Ovary (tissue), 9 donors: ENCODE data around the gene CSMD2. TPM values are rescaled to one million over a fixed set of nuclear protein-coding genes. Genes with fewer than 3 reads are reported as not detected.

Experiments
- DNase-seq, 5 donors: peaks; one replicate each; pipeline ENCODE4 v3.0.0-alpha.2; 2019 to 2020
- H3K27ac ChIP-seq, 2 donors: fragments of 200-600 bp; one replicate each; pipeline versions ENCODE4 v1.5.1 to v1.8.0; 2019 to 2022
- H3K27me3 ChIP-seq: fragments of 200-600 bp; one replicate; pipeline ENCODE4 v1.8.0; 2022
- H3K36me3 ChIP-seq: fragments of 200-600 bp; sonication (generic); one replicate; pipeline ENCODE4 v1.5.1; 2019
- H3K4me1 ChIP-seq: one replicate; pipeline ENCODE4 v1.8.1; 2013; ENCODE audit warnings: mild to moderate bottlenecking, moderate library complexity; ENCODE audit not compliant: insufficient read depth
- H3K4me3 ChIP-seq: fragments of 200-600 bp; sonication (generic); one replicate; pipeline ENCODE4 v1.5.1; 2017
- H3K9me3 ChIP-seq, 2 donors: fragments of 200-600 bp in 1 of 2; sonication (generic) in 1 of 2; one replicate each; pipeline versions ENCODE4 v1.5.1 to v1.8.1; 2013 to 2019; ENCODE audit warnings: mild to moderate bottlenecking in 1 of 2, moderate library complexity in 1 of 2
- EP300 ChIP-seq: sonication (generic); formaldehyde crosslinking; IDR thresholded peaks from one replicate; pipeline ENCODE4 v1.6.1; 2017; ENCODE audit warnings: antibody characterized with exemption
- POLR2A ChIP-seq: fragments of 450-650 bp; IDR thresholded peaks from one replicate; pipeline ENCODE4 v1.6.1; 2017; ENCODE audit warnings: antibody characterized with exemption, mild to moderate bottlenecking, moderate library complexity
- WGBS, 3 donors: extraction: QIAGEN DNeasy Blood & Tissue Kit in 1 of 3; methylation state at CpG; one replicate each; pipeline versions ENCODE4 v1.1.5 to v1.1.7; 2013 to 2017; 5-methylcytosine and 5-hydroxymethylcytosine counted together
- intact Hi-C, 4 donors: fragments of 100-400 bp; cut with DNase I; formaldehyde crosslinking; loops; one replicate each; pipeline versions ENCODE4 v1.11.0 to v1.15.1; 2022 to 2023
- polyA plus RNA-seq, 2 donors: library from polyadenylated mRNA; stranded (reverse); fragments of 200-250 nt in 1 of 2; fragments of 350-450 nt in 1 of 2; fragmentation: Illumina TruSeq in 1 of 2; extraction: RNeasy Lipid Tissue Mini Kit (QIAGEN cat#74804) in 1 of 2; gene quantifications; one replicate each; pipeline ENCODE4 v1.2.3, GENCODE V29; 2013 to 2014
- total RNA-seq, 7 donors: library from RNA; depleted of rRNA in 2 of 7; stranded (reverse); fragments of >200 nt in 2 of 7; fragmentation: NEBNext Ultra II Directional in 3 of 7; extraction: Animal tissue kit (Norgen Biotek cat#: 25700) in 3 of 7; gene quantifications; one replicate each; pipeline versions ENCODE4 v1.1.0 to v1.2.4, GENCODE V29; 2016 to 2023
- TF ChIP-seq, protein P1 (sequence below), 3 donors: fragments of 450-650 bp in 2 of 3; fragments of 200-600 bp in 1 of 3; IDR thresholded peaks; one replicate each; pipeline versions ENCODE4 v1.5.1 to v1.8.0; 2016 to 2022; ENCODE audit warnings: antibody characterized with exemption in 3 of 3, mild to moderate bottlenecking in 1 of 3
- donor health status: DM: no; HTN: no; CAD: no; lungs with moderate emphysema.
- donor health status: DM: no; HTN: no; CAD: no.
- donor health status: Bipolar disorder and iron deficiency.
- donor health status: DM: yes; HTN: yes; CAD: no.
- donor health status: DM: no; HTN: no; CAD: no.
- donor health status: DM: yes; HTN: yes; CAD: no.

The CSMD2 gene
- total and polyA plus RNA-seq, 9 donors: 0.04 to 1.6 (median 0.18) TPM; not detected in 3

- Histone ChIP-seq H3K4me1 (no peaks in the 10 kb centered on the region), H3K9me3 (no peaks in the 10 kb centered on the region), H3K36me3 (no peaks in the 10 kb centered on the region), H3K27ac (no peak overlapping the region), H3K4me3 (no peak overlapping the region), H3K27me3 (no peaks in the 10 kb centered on the region)
- intact Hi-C loops: no loop called here
- TF ChIP-seq, protein P1, sequence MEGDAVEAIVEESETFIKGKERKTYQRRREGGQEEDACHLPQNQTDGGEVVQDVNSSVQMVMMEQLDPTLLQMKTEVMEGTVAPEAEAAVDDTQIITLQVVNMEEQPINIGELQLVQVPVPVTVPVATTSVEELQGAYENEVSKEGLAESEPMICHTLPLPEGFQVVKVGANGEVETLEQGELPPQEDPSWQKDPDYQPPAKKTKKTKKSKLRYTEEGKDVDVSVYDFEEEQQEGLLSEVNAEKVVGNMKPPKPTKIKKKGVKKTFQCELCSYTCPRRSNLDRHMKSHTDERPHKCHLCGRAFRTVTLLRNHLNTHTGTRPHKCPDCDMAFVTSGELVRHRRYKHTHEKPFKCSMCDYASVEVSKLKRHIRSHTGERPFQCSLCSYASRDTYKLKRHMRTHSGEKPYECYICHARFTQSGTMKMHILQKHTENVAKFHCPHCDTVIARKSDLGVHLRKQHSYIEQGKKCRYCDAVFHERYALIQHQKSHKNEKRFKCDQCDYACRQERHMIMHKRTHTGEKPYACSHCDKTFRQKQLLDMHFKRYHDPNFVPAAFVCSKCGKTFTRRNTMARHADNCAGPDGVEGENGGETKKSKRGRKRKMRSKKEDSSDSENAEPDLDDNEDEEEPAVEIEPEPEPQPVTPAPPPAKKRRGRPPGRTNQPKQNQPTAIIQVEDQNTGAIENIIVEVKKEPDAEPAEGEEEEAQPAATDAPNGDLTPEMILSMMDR (IDR thresholded peaks at IDR 0.05): no peak
- TF ChIP-seq POLR2A (no peak), EP300 (no peak)
- 73 to 96% (median 83%) methylated on average over 1 of the region's 1 CpG for WGBS, 3 donors
- no peak for DNase-seq
These were observed 315.8 kb downstream of the CSMD2 start for GRCh38 chr1:33849211-33849610.

DNA sequence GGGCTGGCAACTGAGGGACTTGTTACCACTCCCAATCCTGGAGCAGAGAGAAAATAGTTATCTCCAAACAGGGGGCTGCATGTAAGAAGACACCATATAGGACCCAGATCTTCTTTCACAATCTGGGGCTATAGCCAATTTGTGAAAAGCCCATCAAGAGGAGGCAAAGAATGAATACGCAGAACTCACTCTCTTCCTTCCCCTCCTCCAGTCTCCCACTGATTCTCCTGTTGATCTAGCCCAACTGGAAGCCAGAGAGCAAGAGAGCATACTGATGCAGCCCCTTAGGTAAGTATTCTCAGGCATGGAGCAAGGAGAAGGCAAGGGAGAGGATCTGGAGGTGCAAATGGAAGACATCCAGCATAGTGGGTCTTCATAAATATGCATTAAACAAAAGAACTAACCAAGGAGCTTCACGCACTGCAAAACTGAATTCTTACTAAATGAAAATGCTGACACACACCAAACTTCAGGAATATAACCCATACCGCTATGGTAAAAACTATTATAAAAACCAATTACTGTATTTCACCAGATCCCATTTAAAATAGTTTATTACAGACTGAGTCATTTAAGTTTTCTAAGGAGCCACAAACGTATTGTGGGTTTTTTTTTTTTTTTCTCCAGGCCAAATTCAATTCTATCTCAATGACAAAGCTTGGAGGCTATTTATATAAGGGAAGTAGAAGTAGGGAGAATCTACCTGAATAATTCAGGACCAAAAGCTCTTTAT, 316.7 kb downstream of the CSMD2 start:
- H3K9me3 ChIP-seq: no peaks in the 10 kb centered on the region
- H3K27me3 ChIP-seq: no peaks in the 10 kb centered on the region
- no peak overlapping the region for H3K4me3 ChIP-seq
- H3K36me3 ChIP-seq: no peaks in the 10 kb centered on the region
- no peaks in the 10 kb centered on the region for H3K4me1 ChIP-seq
- no peak for TF ChIP-seq EP300
- TF ChIP-seq POLR2A: no peak
- TF ChIP-seq, protein P1 (IDR thresholded peaks at IDR 0.05): no peak
- 47 to 61% (median 58%) methylated on average over 4 of the region's 4 CpGs for WGBS, 3 donors
- intact Hi-C loops: no loop called here
- H3K27ac ChIP-seq: no peak overlapping the region
- DNase-seq: no peak

DNA sequence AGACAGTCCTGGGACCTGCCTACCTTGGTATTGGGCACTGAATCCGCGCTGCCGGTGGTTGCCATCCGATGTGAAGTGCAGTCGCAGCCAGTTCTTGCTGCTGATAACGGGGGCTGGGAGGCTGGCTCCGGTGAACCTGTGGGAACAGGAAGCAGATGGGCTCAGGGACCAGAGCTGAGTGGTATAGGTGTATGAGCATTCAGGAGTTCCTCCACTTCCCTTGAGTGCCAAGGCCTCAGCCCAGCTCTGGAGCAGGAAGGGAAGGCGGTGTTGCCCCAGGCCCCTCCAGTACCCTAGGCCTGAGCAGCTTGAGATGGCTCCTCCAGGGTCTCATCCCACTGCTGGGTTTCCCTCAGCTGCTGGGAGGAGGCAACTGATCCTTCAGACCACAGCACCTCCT, 318.2 kb downstream of the CSMD2 start:
- Histone ChIP-seq H3K4me1 (no peaks in the 10 kb centered on the region), H3K36me3 (no peaks in the 10 kb centered on the region), H3K4me3 (no peak overlapping the region), H3K27ac (no peak overlapping the region), H3K9me3 (no peaks in the 10 kb centered on the region), H3K27me3 (no peaks in the 10 kb centered on the region)
- intact Hi-C loops: no loop called here
- TF ChIP-seq EP300: no peak
- TF ChIP-seq POLR2A: no peak
- TF ChIP-seq, protein P1 (IDR thresholded peaks at IDR 0.05): no peak
- DNase-seq: no peak
- 90 to 93% (median 90%) methylated on average over 8 of the region's 8 CpGs for WGBS, 3 donors

- intact Hi-C loops: no loop called here
- Histone ChIP-seq H3K4me3 (no peak overlapping the region), H3K27ac (no peak overlapping the region), H3K9me3 (no peaks in the 10 kb centered on the region), H3K36me3 (no peaks in the 10 kb centered on the region), H3K4me1 (no peaks in the 10 kb centered on the region), H3K27me3 (no peaks in the 10 kb centered on the region)
- TF ChIP-seq EP300 (no peak), POLR2A (no peak)
- TF ChIP-seq, protein P1 (IDR thresholded peaks at IDR 0.05): no peak
- DNase-seq: no peak
- WGBS, 3 donors: 67 to 72% (median 71%) methylated on average over 5 of the region's 5 CpGs
These were observed 320.9 kb downstream of the CSMD2 start for GRCh38 chr1:33844166-33844565.
